ENCODE data around the gene ZNF335.
"Not testable (repeated sequence)": the region's sequence is repeated elsewhere in the genome, so short reads cannot be mapped to it uniquely, and the experiment has no call there.

ZNF335 gene

DNA sequence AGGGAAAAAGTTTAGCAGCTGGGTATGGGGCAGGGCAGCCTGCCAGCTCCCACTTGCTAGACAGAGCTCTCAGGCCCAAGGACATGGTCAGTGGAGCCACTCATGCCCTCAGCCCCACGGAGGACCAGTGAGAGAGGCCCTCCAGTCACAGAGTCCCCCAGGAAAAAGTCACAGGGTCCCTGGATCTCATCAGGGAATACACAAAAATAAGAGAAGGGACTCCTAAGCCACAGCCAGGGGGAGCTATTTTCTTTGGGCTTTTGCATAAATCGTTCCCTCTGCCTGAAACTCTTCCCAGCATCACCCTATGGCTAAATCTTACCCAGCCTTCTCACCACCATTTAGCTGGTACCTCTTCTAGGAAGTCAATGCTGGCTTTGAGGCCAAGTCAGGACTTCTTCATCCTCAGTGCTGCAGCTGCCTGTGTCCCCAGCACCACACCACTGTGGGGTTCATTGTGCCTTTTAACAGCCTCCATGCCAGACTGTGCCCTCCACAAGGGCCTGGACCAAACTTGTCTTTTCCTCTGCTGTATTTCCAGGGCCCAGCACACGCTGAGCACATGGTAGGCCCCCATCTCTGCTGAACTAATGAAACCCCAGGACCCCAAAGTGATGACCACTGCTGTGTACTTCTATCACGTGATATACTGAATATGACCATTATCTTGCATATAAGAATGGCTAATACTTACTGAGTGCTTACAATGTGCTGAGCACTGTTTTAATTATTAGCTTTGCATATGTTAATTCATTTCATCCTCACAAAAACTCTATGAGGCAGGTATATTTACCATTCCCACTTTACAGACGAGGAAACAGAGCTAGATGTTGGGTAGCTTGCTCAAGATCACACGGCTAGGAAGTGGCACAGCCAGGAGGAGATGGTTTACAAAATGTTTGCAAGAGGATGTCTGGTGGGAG is 2.0 kb downstream of the ZNF335 start:
- peak; percentile 26 for DNase-seq

DNA sequence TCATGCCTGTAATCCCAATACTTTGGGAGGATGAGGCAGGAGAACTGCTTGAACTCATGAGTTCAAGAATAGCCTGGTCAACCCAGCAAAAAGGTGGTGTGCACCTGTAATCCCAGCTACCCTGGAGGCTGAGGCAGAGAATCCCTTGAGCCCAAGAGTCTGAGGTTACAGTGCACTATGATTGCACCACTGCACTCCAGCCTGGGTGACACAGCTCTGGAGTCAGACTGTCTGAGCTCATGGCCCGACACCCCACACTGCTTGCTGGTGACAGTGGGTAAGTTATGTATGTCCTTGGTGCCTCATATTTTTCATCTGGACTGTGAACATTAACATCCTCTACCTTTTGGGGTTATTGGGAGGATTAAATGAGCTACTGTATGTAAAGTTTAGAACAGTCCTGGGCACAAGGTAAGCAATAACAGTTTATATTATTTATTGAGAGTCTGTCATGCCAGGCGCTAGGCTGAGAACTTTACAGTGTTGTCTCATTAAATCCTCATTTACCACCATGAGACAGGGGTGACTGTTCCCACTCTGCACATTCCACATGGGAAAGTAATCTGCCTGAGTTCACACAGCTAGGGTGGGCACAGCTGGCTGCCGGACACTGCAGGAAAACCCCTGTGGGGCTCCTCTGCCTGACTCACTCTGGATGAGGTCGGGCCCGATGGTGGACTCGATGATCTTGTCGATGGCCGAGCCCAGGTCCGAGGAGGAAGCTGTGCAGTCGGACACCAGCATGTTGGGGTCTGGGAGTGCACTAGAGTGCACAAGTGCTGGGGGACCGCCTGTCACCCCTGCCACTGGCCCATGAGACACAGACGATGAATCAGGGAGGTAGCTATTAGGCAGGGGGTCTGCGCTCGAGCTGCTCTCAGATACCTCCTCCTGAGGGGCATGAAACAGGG is 2.9 kb downstream of the ZNF335 start:
- DNase-seq = no peak

DNA sequence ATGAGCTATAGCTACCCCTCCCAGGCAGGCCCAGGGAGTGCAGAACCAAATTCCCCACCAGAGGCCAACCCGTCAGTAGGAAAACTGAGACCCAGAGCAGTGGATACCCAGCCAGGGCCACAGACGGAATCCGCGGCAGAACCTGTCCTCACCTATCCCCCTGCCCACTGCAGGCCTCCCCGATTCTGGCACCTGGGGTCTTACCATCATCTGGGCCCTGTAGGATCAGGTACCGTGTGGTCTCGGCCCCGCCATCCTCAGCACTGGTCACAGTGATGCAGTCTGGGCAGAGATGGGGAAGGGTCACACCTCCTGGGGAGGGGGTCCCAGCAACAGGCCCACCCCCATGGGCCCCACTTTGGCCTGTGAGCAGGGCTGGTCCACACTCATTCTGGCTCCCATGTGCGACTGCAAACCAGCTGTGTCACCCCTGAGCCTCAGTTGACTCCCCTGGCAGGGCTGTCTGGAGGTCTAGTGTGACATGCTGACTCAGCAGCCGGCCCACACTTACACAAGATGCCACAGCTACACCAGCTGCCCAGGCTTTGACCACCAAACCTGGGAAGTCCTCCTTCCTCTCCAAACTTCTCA is 3.8 kb downstream of the ZNF335 start:
- DNase-seq = no peak

DNA sequence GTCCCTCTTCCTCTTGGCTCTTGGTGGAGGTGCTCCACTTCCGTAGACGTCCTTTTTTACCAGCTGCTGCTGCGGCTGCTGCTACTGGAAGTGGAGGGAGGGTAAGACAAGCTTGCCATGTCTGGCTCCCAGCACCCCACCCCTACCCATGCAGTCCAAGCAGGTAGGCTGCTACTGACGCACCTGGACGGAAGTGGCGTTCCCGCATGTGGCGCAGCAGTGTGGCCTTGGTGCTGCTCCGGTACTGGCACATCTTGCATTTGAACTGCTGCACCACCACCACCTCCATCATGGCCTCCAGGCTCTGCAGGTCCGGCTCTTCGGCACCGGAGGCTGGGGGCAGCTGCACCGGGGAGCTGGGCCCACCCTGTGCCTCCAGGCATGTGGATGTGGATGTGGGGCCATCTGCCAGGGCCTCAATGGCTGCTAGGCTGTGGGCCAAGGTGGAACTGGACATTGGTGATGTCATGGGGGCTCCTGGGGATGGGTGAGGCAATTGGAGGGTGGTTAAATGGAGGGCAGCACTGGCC is 4.4 kb downstream of the ZNF335 start:
- no peak for DNase-seq

DNA sequence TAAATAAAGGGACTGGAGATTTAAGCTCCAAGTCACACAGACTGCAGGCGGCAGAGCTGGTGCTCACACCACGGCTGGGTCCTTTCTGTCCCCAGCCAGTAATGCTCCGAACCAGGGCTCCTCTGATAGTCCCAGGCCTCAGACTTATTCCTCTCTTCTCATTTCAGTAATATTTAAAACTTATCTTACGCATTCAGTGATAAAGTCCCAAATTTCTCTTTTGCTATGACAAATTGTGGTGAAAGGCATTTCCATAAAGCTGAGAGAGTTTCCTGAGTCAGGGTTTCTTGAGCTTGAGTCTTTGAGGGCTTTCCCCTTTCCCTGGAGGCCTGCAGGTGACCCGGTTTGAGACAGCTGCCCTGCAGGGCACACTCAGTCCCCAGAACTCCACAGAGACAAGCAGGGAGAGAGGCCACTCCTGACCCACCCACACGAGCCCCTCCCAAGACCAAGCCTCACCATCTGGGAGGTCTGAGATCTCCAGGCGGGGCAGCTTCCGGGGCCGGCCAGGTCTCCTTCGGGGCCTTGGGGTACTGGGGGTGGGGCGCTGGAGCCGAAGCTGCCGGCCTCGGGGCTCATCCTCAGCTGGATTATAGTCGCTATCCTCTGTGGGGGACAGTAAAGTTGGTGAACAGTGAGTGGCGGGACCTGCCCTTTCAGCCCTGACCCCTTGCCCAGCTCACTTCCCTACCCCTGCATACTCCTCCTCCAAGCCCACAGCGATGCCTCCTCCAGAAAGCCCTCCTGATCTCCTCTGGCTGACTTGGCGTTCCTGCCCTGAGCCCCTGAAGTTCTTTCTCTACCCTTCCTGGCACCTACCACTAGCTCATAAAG is 6.6 kb downstream of the ZNF335 start:
- DNase-seq = no peak

DNA sequence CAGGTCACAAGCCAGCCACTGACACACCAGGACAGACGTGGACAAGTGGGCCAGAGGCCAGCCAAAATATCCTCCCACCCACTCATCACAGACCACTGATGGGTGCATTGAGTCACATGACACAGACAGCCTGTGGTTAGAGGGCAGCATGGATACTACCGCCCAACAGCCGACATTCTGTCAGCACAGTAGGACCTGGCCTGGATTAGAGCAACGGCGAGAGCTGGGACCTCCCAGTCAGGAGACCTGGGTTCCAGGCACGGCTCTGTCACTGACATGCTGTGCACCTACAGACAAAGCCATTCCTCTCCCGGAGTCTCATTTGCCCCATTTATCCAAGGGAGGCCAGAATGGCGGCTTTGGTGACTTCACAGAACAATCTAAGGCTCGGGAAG is 8.0 kb downstream of the ZNF335 start:
- DNase-seq = no peak

DNA sequence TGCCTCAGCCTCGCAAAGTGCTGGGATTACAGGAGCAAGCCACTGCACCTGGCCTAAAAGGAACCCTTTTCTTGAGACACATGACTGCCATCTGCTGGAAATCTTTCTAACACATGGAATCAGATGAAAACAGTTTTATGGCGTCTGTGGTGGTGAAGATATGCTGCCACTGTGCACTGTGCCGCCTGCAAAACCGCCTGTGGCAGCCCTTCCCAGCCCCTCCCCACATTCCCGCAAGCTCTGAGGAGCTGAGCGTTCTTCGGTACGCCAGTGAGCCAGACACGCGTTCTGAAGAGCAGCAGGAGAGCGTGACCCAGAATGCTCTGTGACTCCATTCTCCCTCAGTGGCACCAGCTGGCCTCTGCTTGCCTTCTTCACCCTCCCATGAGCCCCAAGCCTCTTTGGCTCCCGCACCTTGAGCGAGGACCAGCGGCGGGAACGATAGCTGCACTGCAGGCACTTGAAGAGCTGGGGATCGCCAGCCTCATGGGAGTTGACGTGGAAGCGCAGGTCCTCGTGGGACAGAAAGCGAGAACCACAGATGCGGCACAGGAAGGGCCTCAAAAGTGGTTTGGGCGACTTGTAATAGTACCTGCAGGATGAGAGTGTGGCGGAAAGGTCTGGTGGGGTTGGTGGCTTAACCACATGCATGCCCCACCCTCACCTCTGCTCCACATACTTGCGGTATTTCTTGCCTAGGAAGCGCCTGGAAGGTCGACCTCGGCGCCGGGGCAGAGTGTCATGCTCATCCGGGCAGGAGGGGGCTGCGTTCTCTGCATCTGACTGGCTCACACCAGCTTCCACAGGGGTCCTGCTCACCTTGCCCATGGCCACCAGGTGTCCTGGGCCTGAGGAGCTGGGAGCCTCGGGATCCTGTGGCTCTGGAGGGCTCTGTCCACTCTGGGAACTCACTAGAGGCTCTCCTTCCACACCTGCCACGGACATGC is 8.7 kb downstream of the ZNF335 start:
- DNase-seq = peak; percentile 37

DNA sequence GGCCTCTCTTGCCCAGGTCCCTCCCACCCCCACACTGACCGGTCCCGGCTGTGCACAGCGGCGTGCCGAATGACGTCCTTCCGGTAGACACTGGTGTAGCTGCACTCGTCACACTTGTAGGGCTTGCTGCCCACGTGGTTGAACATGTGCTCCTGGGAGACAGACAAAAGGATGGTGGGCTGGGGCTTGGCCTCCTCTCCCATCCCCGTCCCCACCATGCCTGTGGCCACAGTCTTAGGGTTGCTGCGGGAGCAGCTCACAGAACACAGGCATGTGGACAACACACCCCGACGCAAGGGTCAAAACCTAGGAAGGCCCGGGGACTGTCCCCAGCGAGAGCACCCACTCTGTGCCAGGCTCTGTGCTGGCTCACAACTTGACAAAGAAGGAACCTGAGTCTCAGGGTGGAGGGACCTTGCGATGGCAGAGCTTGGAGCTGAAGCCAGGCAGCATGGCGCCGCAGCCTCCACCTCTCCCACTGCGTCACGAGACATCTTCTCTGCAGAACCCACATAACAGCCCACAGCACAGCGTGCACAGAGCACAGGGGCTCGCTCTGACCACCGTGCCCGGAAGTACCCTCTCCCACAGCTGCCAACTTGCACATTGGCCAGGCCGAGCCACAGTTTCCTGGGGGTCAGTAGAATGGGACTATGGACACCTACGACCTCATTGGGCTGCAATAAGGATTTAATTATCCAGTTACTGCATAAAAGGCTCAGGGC is 9.8 kb downstream of the ZNF335 start:
- DNase-seq = no peak

DNA sequence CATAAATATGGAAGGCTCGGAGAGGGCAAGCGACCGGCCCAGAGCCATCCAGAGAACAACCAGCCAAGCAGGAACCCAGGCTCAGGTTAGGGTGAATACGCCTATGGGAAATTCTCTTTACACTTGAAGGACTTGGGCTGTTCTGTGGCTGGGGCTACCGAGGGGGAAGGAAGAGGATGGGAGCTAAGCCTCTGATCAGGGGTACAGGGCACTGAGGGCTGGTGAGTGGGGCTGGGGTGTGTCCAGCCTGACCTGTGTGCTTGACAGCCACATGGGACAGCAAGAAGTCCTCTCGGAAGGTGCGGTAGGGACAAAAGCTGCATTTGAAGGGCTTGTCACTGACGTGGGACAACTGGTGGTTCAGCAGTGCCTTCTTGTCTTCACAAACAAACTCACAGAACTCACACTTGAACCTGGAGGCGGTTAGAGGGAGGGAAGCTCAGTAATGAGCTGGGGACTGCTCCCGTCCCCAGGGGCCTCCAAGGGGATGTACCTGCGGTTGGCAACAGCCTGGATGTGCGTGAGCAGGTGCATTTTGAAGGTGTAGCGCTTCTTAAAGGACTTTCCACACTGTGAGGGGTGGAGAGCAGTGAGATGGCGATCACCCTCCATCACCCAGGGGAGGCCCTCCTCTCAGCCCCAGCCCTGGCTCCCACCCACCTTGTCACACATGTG is 11.9 kb downstream of the ZNF335 start:
- DNase-seq = no peak

DNA sequence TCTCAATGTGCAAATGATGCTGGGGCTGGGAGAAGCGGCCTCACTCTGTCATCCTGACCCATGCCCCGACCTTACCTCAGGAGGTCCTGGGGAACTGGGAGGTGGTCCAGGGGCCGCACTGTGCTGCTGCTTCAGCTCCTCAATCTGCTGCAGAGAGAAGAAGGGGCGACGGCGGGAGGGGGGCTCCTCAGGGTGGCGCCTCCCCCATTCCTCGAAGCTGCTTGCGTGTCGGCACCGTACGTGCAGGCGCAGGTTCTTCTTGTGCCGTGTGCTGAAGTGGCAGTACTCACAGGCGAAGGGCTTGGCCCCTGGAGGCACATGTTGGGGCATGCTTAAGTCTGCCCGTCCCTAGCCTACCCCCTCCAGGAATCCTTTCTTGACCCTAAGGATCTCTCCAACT is 12.9 kb downstream of the ZNF335 start:
- no peak for DNase-seq

DNA sequence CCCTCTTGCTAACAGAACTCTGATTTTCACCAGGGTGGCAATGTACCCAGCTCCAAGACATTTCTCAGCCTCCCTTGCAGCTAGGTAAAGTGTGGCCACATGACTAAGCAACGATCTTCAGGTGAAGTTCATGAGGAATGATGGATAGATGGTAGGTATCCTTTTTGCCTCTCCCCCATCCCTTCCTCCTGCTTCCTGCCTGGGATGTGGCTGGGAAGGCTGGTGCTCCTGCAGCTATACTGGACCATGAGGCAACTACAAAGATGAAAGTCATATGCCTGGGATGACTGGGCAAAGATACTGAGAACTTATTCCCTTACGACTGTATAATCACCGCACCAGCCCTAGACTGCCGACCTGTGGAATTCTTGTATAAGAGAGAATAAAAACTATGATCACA is 13.4 kb downstream of the ZNF335 start:
- no peak for DNase-seq

DNA sequence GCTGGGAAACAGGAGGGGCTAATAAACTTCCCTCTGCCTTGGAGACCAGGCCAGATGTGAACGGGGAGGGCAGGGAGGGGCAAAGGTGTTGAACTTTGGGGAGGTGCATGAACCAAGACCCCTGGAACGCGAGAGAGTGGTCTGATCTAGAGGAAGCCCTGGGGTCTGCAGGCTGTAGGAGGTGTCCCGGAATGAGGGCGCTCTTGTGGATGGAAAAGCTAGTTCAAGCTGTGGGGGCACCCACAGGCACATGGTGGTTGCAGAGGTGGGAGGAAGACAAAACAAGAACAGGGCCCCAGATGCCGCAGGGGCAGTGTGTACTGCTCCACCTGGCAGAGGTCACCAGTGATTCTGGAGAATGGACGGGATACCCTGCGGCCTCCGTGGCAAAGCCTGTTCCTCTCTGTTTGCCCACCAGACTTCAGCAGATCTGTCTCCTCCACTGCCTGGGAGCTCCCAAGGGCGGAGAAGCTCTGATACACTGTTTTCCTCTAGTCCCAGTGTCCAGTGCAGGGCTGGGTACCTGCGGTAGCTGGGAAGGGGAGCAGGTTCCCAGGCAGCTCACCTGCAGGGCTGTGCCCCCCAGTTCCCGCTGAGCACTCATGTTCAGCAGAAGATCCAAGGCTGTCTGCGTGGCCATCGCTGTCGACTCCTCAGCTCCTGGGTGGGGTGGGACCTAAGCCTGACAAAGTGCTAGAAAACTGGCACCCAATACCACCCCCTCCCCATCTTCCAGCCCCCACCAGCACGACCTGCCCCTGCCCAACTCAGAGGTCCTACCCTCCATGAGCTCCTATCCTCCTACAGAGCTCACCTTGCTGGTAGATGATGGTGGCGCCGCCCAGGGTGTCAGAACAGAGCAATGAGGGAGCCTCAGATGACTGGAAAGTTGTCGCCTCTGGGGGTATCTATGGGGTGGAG is 14.7 kb downstream of the ZNF335 start:
- no peak for DNase-seq

DNA sequence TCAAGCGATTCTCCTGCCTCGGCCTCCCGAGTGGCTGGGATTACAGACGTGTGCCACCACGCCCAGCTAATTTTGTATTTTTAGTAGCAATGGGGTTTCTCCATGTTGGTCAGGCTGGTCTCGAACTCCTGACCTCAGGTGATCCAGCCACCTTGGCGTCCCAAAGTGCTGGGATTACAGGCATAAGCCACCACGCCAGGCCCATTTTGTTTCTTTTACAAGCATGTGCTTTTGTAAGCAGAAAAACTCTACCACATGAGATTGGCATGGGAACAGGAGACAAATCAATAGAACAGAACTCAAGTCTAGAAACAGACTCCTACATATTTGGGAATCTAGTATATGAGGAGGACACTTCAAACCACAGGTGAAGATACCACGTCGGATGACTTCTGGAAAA is 15.7 kb downstream of the ZNF335 start:
- DNase-seq = not testable (repeated sequence)

DNA sequence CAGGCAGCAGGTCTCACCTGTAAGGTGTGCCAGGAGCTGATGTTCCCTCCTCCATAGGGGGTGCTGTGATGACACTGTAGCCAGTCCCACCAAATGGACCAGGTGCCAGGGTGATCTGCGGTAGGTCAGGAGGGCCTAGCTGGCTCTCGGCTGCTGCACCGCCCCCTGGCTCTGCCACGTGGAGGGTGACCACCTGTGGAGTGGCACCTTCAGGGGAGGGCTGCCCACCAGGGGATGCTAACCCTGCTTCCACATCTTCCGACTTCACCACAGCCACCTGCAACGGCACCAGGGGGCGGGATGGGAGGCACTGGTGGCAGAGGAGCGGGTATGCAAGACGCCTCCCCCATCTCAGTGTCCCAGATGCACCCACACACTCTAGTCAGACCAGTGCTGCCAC is 18.3 kb downstream of the ZNF335 start:
- DNase-seq = no peak

DNA sequence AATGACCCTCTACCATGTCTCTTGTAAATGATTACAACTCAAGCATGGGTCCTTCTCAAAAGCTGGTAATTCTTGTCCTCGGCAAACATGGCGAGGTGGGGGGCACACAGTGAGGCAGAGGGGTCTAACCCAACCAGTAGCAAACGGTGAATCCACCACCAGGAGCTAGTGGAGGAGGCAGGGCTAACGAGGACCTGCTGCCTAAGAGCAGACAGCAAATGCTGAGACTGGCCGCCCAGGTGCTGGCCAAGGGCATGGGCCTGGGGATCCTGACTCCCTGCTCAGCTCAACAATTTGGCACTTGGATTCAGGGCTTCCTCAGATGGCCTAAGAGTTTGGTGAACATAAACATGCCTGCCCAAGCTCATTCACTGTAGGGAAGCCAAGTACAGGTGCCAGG is 19.1 kb downstream of the ZNF335 start:
- no peak for DNase-seq

DNA sequence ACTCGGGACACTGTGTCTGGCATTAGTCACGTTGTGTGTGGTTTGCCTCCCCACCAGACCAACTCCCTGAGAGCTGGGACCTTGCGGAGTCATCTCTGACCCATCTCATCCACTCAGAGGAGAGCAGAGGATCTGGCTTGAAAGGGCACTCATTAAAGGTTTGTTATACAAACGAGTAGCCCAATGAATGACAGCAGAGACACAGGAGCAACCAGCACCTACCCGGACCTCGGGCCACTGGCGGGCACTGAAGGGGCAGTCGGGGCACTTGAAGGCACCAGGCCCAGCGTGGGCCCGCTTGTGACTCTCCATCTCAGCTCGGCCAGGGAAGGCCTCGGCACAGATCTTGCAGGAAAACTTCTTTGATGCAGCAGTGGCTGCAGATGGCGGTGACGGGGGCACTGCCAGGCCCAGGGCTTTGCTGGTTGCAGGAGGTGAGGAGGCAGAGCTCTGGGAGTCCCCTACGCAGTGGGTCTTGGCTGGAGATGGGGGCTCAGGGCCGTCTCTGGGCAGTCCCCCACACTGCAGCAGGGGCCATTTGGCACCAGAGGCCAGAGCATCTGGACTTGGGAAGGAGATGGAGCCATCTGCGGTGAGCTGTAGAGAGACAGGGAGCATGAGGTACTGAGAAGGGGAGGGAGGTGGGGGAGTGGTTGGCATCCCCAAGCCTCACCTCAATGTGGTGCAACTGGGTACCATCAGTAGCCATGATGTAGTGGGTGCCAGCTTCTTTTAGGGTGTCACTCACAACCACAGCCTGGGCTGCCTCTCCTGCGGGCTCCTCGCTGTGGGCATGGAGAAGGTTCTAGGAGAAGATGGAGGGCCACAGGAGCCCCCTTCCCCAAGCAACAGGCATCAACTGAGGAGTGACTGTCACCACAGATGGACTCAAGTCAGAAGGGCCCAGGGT is 19.8 kb downstream of the ZNF335 start:
- DNase-seq = no peak

DNA sequence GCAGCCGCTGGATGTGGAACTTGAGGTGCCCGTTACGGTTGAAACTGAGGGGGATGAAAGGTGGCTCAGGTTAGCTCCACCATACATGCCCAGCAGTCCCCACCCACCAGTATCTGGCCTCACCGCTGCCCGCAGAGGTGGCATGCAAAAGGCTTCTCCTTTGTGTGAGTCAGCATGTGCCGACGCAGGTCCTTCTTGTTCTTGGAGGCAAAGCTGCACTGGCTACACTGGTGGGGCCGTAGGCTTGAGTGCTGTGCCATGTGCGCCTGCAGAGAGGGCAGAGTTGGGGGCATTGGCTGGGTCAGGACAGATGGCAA is 21.7 kb downstream of the ZNF335 start:
- DNase-seq = no peak

All from CD4-positive, alpha-beta T cell treated with Interleukin-4 for 4 hours (primary cell).